ENCODE results near the gene S100G. TPM values are rescaled to one million over a fixed set of nuclear protein-coding genes. Genes with fewer than 3 reads are reported as not detected.
"Not testable (repeated sequence)": the region's sequence is repeated elsewhere in the genome, so short reads cannot be mapped to it uniquely, and the experiment has no call there.

Gene S100G
- total RNA-seq, 1 experiment from 2014 or later = not detected

- H3K9ac ChIP-seq (ENCODE audit: low read length) = no peak overlapping the region
- H4K20me1 ChIP-seq (ENCODE audit: low read length) = no peaks in the 10 kb centered on the region
- DNase-seq (no peak), ATAC-seq (no peak)
- CTCF ChIA-PET = interaction anchor here (0.7 kb wide), 1 partner anchor 642 kb away, joined by 3 read pairs; no protein-coding TSS in a partner anchor
- H3F3A ChIP-seq (ENCODE audit: low read length, unreplicated experiment) = no peaks in the 10 kb centered on the region
- no peaks in the 10 kb centered on the region for H3K27me3 ChIP-seq (ENCODE audit: low read length)
- no TSS peak for BruUV-seq (replicated peaks)
- intact Hi-C loops (cut with micrococcal nuclease) = no loop called here
- POLR2A ChIA-PET (ENCODE audit: unreplicated experiment) = no interaction called here
- no peaks in the 10 kb centered on the region for H3K4me1 ChIP-seq (ENCODE audit: insufficient read depth, low read length)
- H3K9me3 ChIP-seq (ENCODE audit: low read length) = no peaks in the 10 kb centered on the region
- H3K9me2 ChIP-seq (replicated peaks; ENCODE audit: low read length) = no peaks in the 10 kb centered on the region
- H2AFZ ChIP-seq (ENCODE audit: low read length) = no peak overlapping the region
- H3K4me2 ChIP-seq (ENCODE audit: low read length) = no peak overlapping the region
- H3K36me3 ChIP-seq (ENCODE audit: low read depth, low read length) = peaks cover 7% of the 10 kb centered on the region; the same call in 1 of the 2 replicates
- H3K79me2 ChIP-seq (ENCODE audit: low read length) = no peaks in the 10 kb centered on the region
- TF ChIP-seq EZH2phosphoT487 (IDR thresholded peaks at IDR 0.05; ENCODE audit: borderline replicate concordance, low read length) = no peak
- TF ChIP-seq, protein P1, sequence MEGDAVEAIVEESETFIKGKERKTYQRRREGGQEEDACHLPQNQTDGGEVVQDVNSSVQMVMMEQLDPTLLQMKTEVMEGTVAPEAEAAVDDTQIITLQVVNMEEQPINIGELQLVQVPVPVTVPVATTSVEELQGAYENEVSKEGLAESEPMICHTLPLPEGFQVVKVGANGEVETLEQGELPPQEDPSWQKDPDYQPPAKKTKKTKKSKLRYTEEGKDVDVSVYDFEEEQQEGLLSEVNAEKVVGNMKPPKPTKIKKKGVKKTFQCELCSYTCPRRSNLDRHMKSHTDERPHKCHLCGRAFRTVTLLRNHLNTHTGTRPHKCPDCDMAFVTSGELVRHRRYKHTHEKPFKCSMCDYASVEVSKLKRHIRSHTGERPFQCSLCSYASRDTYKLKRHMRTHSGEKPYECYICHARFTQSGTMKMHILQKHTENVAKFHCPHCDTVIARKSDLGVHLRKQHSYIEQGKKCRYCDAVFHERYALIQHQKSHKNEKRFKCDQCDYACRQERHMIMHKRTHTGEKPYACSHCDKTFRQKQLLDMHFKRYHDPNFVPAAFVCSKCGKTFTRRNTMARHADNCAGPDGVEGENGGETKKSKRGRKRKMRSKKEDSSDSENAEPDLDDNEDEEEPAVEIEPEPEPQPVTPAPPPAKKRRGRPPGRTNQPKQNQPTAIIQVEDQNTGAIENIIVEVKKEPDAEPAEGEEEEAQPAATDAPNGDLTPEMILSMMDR (conservative IDR thresholded peaks at IDR 0.05; ENCODE audit: low read depth, low read length) = no peak
- TF ChIP-seq EZH2 (IDR thresholded peaks at IDR 0.05; ENCODE audit: low read length, unreplicated experiment) = no peak
- no peak overlapping the region for H3K4me3 ChIP-seq (ENCODE audit: low read length)
- H3K27ac ChIP-seq (ENCODE audit: low read length) = peak overlapping the region; percentile 3; the same call in 1 of the 2 replicates
These were observed 32.6 kb upstream of the S100G start for GRCh38 chrX:16617382-16617781.

DNA sequence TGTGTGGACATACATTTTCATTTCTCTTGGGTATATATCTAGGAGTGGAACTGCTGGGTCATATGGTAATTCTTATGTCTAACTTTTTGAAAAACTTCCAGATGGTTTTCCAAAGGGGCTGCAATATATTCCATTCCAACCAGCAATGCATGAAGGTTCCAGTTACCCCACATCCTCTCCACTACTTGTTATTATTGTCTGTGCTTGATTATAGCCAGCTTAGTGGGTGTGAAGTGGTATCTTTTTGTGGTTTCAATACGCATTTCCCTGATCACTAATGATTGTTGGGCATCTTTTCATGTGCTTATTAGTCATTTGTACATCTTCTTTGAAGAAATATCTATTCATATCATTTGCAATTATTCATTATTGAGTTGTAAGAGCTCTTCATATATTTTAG lies 31.5 kb upstream of the S100G start:
- ATAC-seq (no peak), DNase-seq (no peak)
- no peak for TF ChIP-seq EZH2phosphoT487 (IDR thresholded peaks at IDR 0.05; ENCODE audit: borderline replicate concordance, low read length)
- TF ChIP-seq EZH2 (IDR thresholded peaks at IDR 0.05; ENCODE audit: low read length, unreplicated experiment) = no peak
- TF ChIP-seq, protein P1 (conservative IDR thresholded peaks at IDR 0.05; ENCODE audit: low read depth, low read length) = no peak
- no peak overlapping the region for H3K9ac ChIP-seq (ENCODE audit: low read length)
- H3K4me2 ChIP-seq (ENCODE audit: low read length) = no peak overlapping the region
- no peaks in the 10 kb centered on the region for H3K9me3 ChIP-seq (ENCODE audit: low read length)
- no peak overlapping the region for H2AFZ ChIP-seq (ENCODE audit: low read length)
- H3K79me2 ChIP-seq (ENCODE audit: low read length) = no peaks in the 10 kb centered on the region
- H3K36me3 ChIP-seq (ENCODE audit: low read depth, low read length) = peaks cover 7% of the 10 kb centered on the region; the same call in 1 of the 2 replicates
- BruUV-seq (replicated peaks) = no TSS peak
- CTCF ChIA-PET = no interaction called here
- no peak overlapping the region for H3K27ac ChIP-seq (ENCODE audit: low read length)
- H3K9me2 ChIP-seq (replicated peaks; ENCODE audit: low read length) = no peaks in the 10 kb centered on the region
- POLR2A ChIA-PET (ENCODE audit: unreplicated experiment) = no interaction called here
- no peaks in the 10 kb centered on the region for H3F3A ChIP-seq (ENCODE audit: low read length, unreplicated experiment)
- no peaks in the 10 kb centered on the region for H3K27me3 ChIP-seq (ENCODE audit: low read length)
- H3K4me3 ChIP-seq (ENCODE audit: low read length) = no peak overlapping the region
- no peaks in the 10 kb centered on the region for H4K20me1 ChIP-seq (ENCODE audit: low read length)
- intact Hi-C loops (cut with micrococcal nuclease) = no loop called here
- H3K4me1 ChIP-seq (ENCODE audit: insufficient read depth, low read length) = no peaks in the 10 kb centered on the region

- Histone ChIP-seq H2AFZ (ENCODE audit: low read length) (no peak overlapping the region), H3K9ac (ENCODE audit: low read length) (no peak overlapping the region), H3K27me3 (ENCODE audit: low read length) (no peaks in the 10 kb centered on the region), H3K4me3 (ENCODE audit: low read length) (no peak overlapping the region), H3K9me3 (ENCODE audit: low read length) (no peaks in the 10 kb centered on the region), H3K4me1 (ENCODE audit: insufficient read depth, low read length) (no peaks in the 10 kb centered on the region), H3K79me2 (ENCODE audit: low read length) (no peaks in the 10 kb centered on the region), H3K27ac (ENCODE audit: low read length) (no peak overlapping the region), H3K9me2 (replicated peaks; ENCODE audit: low read length) (no peaks in the 10 kb centered on the region), H3F3A (ENCODE audit: low read length, unreplicated experiment) (no peaks in the 10 kb centered on the region), H3K4me2 (ENCODE audit: low read length) (no peak overlapping the region), H3K36me3 (ENCODE audit: low read depth, low read length) (peaks cover 7% of the 10 kb centered on the region; the same call in 1 of the 2 replicates), H4K20me1 (ENCODE audit: low read length) (no peaks in the 10 kb centered on the region)
- intact Hi-C loops (cut with micrococcal nuclease) = no loop called here
- POLR2A ChIA-PET (ENCODE audit: unreplicated experiment) = no interaction called here
- no TSS peak for BruUV-seq (replicated peaks)
- ATAC-seq (no peak), DNase-seq (no peak)
- TF ChIP-seq EZH2 (IDR thresholded peaks at IDR 0.05; ENCODE audit: low read length, unreplicated experiment) (no peak), EZH2phosphoT487 (IDR thresholded peaks at IDR 0.05; ENCODE audit: borderline replicate concordance, low read length) (no peak)
- TF ChIP-seq, protein P1 (conservative IDR thresholded peaks at IDR 0.05; ENCODE audit: low read depth, low read length) = no peak
- CTCF ChIA-PET = no interaction called here
These were observed 30.9 kb upstream of the S100G start for GRCh38 chrX:16619024-16619423.

DNA sequence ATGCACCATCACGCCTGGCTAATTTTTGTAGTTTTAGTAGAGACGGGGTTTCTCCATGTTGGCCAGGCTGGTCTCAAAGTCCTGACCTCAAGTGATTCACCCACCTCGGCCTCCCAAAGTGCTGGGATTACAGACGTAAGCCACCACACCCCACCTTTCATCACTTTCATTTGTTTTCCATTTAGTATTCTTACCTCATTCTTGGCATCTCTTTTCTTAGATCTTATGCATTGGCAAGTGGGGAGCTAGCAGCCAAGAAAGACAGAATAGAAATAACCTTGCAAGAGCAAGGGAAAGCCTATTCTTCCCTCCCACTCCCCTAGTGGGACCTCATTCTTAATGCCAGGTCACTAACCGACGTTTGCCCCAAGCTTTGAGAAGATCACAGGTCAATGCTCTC lies 21.4 kb upstream of the S100G start:
- H3K9me3 ChIP-seq (ENCODE audit: low read length); CTCF ChIA-PET; H3K9ac ChIP-seq (ENCODE audit: low read length); H3K27ac ChIP-seq (ENCODE audit: low read length); ATAC-seq; H3K9me2 ChIP-seq (replicated peaks; ENCODE audit: low read length); H3K27me3 ChIP-seq (ENCODE audit: low read length); H3K4me3 ChIP-seq (ENCODE audit: low read length); H3F3A ChIP-seq (ENCODE audit: low read length, unreplicated experiment); POLR2A ChIA-PET (ENCODE audit: unreplicated experiment); H4K20me1 ChIP-seq (ENCODE audit: low read length); H3K36me3 ChIP-seq (ENCODE audit: low read depth, low read length); H3K4me1 ChIP-seq (ENCODE audit: insufficient read depth, low read length); H2AFZ ChIP-seq (ENCODE audit: low read length); H3K79me2 ChIP-seq (ENCODE audit: low read length); intact Hi-C loops (cut with micrococcal nuclease); BruUV-seq (replicated peaks); H3K4me2 ChIP-seq (ENCODE audit: low read length); DNase-seq: not testable (repeated sequence)
